Measurements from ENCODE around the gene WWOX. TPM values are rescaled to one million over a fixed set of nuclear protein-coding genes. Genes with fewer than 3 reads are reported as not detected.

The WWOX gene
- total RNA-seq, 1 donor from 2014 or later: 7.3 TPM

GRCh38 chr16:78936060-78936459, 836.6 kb downstream of the WWOX start:
- Histone ChIP-seq H3K9me3 (ENCODE audit: insufficient read depth, low read depth, low read length) (peaks cover 9% of the 10 kb centered on the region), H3K27ac (ENCODE audit: low read depth, low read length) (no peak overlapping the region), H3K36me3 (ENCODE audit: insufficient read depth, low read length) (no peaks in the 10 kb centered on the region), H3K4me1 (ENCODE audit: insufficient read depth, low read length) (no peaks in the 10 kb centered on the region), H4K20me1 (ENCODE audit: insufficient read depth, low read length) (no peaks in the 10 kb centered on the region), H3K4me3 (ENCODE audit: insufficient read depth, low read depth, low read length) (no peak overlapping the region), H3K4me2 (ENCODE audit: low read length) (no peak overlapping the region), H3K79me2 (ENCODE audit: insufficient read depth, low read length) (no peaks in the 10 kb centered on the region), H3K9ac (ENCODE audit: low read length) (no peak overlapping the region), H2AFZ (ENCODE audit: low read depth, low read length) (no peak overlapping the region), H3K27me3 (ENCODE audit: insufficient read depth, low read length) (no peaks in the 10 kb centered on the region)
- no peak for FAIRE-seq
- no peak for TF ChIP-seq EZH2 (IDR thresholded peaks at IDR 0.05; ENCODE audit: insufficient read depth, low read length)
- TF ChIP-seq, protein P1, sequence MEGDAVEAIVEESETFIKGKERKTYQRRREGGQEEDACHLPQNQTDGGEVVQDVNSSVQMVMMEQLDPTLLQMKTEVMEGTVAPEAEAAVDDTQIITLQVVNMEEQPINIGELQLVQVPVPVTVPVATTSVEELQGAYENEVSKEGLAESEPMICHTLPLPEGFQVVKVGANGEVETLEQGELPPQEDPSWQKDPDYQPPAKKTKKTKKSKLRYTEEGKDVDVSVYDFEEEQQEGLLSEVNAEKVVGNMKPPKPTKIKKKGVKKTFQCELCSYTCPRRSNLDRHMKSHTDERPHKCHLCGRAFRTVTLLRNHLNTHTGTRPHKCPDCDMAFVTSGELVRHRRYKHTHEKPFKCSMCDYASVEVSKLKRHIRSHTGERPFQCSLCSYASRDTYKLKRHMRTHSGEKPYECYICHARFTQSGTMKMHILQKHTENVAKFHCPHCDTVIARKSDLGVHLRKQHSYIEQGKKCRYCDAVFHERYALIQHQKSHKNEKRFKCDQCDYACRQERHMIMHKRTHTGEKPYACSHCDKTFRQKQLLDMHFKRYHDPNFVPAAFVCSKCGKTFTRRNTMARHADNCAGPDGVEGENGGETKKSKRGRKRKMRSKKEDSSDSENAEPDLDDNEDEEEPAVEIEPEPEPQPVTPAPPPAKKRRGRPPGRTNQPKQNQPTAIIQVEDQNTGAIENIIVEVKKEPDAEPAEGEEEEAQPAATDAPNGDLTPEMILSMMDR (IDR thresholded peaks at IDR 0.05; ENCODE audit: insufficient read depth, low read depth, low read length): no peak
- H3K9me3 Mint-ChIP-seq (ENCODE audit: unreplicated experiment): no peaks in the 10 kb centered on the region
- H3K27ac Mint-ChIP-seq (ENCODE audit: unreplicated experiment): no peak overlapping the region
- H3K36me3 Mint-ChIP-seq (ENCODE audit: low read depth, unreplicated experiment): no peaks in the 10 kb centered on the region
- no peaks in the 10 kb centered on the region for H3K4me1 Mint-ChIP-seq (ENCODE audit: low read depth, unreplicated experiment)
- no peak overlapping the region for H3K4me3 Mint-ChIP-seq (ENCODE audit: unreplicated experiment)
- DNase-seq (ENCODE audit: low read depth): no peak
- H3K27me3 Mint-ChIP-seq (ENCODE audit: low read depth, unreplicated experiment): peaks cover 6% of the 10 kb centered on the region

DNA sequence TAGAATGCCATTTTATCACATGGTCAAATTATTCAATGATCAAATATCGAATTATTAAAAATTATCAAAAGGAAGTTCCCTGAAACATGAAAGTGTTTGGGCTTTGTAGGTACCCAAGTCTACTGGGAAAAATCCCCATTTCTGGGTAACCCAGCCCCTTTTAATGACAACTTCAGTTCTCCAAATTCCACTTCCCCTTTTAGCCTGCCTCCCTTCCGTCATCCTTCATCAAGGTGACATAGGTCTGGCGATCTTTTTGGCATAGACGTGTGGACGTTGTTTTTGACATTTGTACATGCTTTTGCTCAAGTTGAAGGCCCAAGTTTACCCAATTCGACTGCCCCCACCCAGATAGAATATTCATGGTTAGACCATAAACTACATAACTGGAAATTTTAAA, 840.1 kb downstream of the WWOX start:
- Histone ChIP-seq H3K27me3 (ENCODE audit: insufficient read depth, low read length) (no peaks in the 10 kb centered on the region), H3K9me3 (ENCODE audit: insufficient read depth, low read depth, low read length) (peaks cover 9% of the 10 kb centered on the region), H3K4me1 (ENCODE audit: insufficient read depth, low read length) (no peaks in the 10 kb centered on the region), H3K4me2 (ENCODE audit: low read length) (no peak overlapping the region), H3K4me3 (ENCODE audit: insufficient read depth, low read depth, low read length) (no peak overlapping the region), H3K9ac (ENCODE audit: low read length) (no peak overlapping the region), H3K27ac (ENCODE audit: low read depth, low read length) (no peak overlapping the region), H3K36me3 (ENCODE audit: insufficient read depth, low read length) (no peaks in the 10 kb centered on the region), H3K79me2 (ENCODE audit: insufficient read depth, low read length) (no peaks in the 10 kb centered on the region), H4K20me1 (ENCODE audit: insufficient read depth, low read length) (no peaks in the 10 kb centered on the region), H2AFZ (ENCODE audit: low read depth, low read length) (no peak overlapping the region)
- Mint-ChIP-seq H3K27ac (ENCODE audit: unreplicated experiment) (no peak overlapping the region), H3K9me3 (ENCODE audit: unreplicated experiment) (no peaks in the 10 kb centered on the region), H3K4me3 (ENCODE audit: unreplicated experiment) (no peak overlapping the region), H3K4me1 (ENCODE audit: low read depth, unreplicated experiment) (no peaks in the 10 kb centered on the region), H3K36me3 (ENCODE audit: low read depth, unreplicated experiment) (no peaks in the 10 kb centered on the region), H3K27me3 (ENCODE audit: low read depth, unreplicated experiment) (peaks cover 11% of the 10 kb centered on the region)
- DNase-seq (ENCODE audit: low read depth): no peak
- TF ChIP-seq EZH2 (IDR thresholded peaks at IDR 0.05; ENCODE audit: insufficient read depth, low read length): no peak
- TF ChIP-seq, protein P1 (IDR thresholded peaks at IDR 0.05; ENCODE audit: insufficient read depth, low read depth, low read length): no peak
- FAIRE-seq: no peak

GRCh38 chr16:78942625-78943245, 843.3 kb downstream of the WWOX start:
- H3K27me3 Mint-ChIP-seq (ENCODE audit: low read depth, unreplicated experiment): peaks cover 17% of the 10 kb centered on the region
- FAIRE-seq (no peak), DNase-seq (ENCODE audit: low read depth) (no peak)
- no peaks in the 10 kb centered on the region for H3K9me3 Mint-ChIP-seq (ENCODE audit: unreplicated experiment)
- no peaks in the 10 kb centered on the region for H4K20me1 ChIP-seq (ENCODE audit: insufficient read depth, low read length)
- H3K27ac ChIP-seq (ENCODE audit: low read depth, low read length): no peak overlapping the region
- TF ChIP-seq, protein P1 (IDR thresholded peaks at IDR 0.05; ENCODE audit: insufficient read depth, low read depth, low read length): no peak
- no peak for TF ChIP-seq EZH2 (IDR thresholded peaks at IDR 0.05; ENCODE audit: insufficient read depth, low read length)
- H3K4me1 ChIP-seq (ENCODE audit: insufficient read depth, low read length): no peaks in the 10 kb centered on the region
- H3K4me2 ChIP-seq (ENCODE audit: low read length): no peak overlapping the region
- H3K9me3 ChIP-seq (ENCODE audit: insufficient read depth, low read depth, low read length): peaks cover 9% of the 10 kb centered on the region
- no peak overlapping the region for H3K9ac ChIP-seq (ENCODE audit: low read length)
- H3K4me1 Mint-ChIP-seq (ENCODE audit: low read depth, unreplicated experiment): no peaks in the 10 kb centered on the region
- no peaks in the 10 kb centered on the region for H3K36me3 ChIP-seq (ENCODE audit: insufficient read depth, low read length)
- no peaks in the 10 kb centered on the region for H3K79me2 ChIP-seq (ENCODE audit: insufficient read depth, low read length)
- no peak overlapping the region for H2AFZ ChIP-seq (ENCODE audit: low read depth, low read length)
- H3K27ac Mint-ChIP-seq (ENCODE audit: unreplicated experiment): no peak overlapping the region
- H3K4me3 ChIP-seq (ENCODE audit: insufficient read depth, low read depth, low read length): no peak overlapping the region
- H3K36me3 Mint-ChIP-seq (ENCODE audit: low read depth, unreplicated experiment): no peaks in the 10 kb centered on the region
- no peaks in the 10 kb centered on the region for H3K27me3 ChIP-seq (ENCODE audit: insufficient read depth, low read length)
- H3K4me3 Mint-ChIP-seq (ENCODE audit: unreplicated experiment): no peak overlapping the region
